ENCODE results near the gene SEC14L2. TPM values are rescaled to one million over a fixed set of nuclear protein-coding genes. Genes with fewer than 3 reads are reported as not detected.

Gene SEC14L2
- total and polyA plus RNA-seq, 2 of the 8 experiments (the other 6 are each of a cell fraction or from before 2014, with no cell fraction given) = 2.8 to 3.2 TPM

- TF ChIP-seq SIN3A (conservative IDR thresholded peaks at IDR 0.05 in 1 of 2, IDR thresholded peaks at IDR 0.05 in 1 of 2; ENCODE audit: low read depth in 1 of 2, low read length in 2 of 2) (0 out of 4 replicates have a peak, but pooled peaks of 1 of the 2 experiments have one; percentile 12), RAD21 (IDR thresholded peaks at IDR 0.05 in 1 of 2, conservative IDR thresholded peaks at IDR 0.05 in 1 of 2; ENCODE audit: low read depth in 2 of 2, low read length in 2 of 2) (peak; percentile 78 to 86), FOSL1 (IDR thresholded peaks at IDR 0.05; ENCODE audit: insufficient read depth, low read depth, low read length) (0 out of 2 replicates have a peak, but pooled peaks have one; percentile 45), ASH2L (IDR thresholded peaks at IDR 0.05; ENCODE audit: low read length) (peak; percentile 48), TAF1 (IDR thresholded peaks at IDR 0.05; ENCODE audit: low read depth, low read length) (0 out of 2 replicates have a peak, but pooled peaks have one; percentile 15), TBP (IDR thresholded peaks at IDR 0.05; ENCODE audit: low read depth, low read length) (peak; percentile 13; the same call in 1 of the 2 replicates), YY1 (IDR thresholded peaks at IDR 0.05; ENCODE audit: low read depth, low read length) (0 out of 2 replicates have a peak, but pooled peaks have one; percentile 18), EZH2 (IDR thresholded peaks at IDR 0.05; ENCODE audit: low read depth, low read length, severe bottlenecking) (no peak), CREB1 (IDR thresholded peaks at IDR 0.05) (peak; percentile 56), SP2 (IDR thresholded peaks at IDR 0.05; ENCODE audit: low read length) (no peak), POU5F1 (IDR thresholded peaks at IDR 0.05; ENCODE audit: low read depth, low read length) (no peak)
- TF ChIP-seq, protein P1, sequence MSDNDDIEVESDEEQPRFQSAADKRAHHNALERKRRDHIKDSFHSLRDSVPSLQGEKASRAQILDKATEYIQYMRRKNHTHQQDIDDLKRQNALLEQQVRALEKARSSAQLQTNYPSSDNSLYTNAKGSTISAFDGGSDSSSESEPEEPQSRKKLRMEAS (IDR thresholded peaks at IDR 0.05) = peak; percentile 39; the same call in 1 of the 2 replicates
Measured at GRCh38 chr22:30386960-30387827, 9.6 kb upstream of the SEC14L2 start, which contains the start of gene RNF215 (continued).
